Stimulated activated CD8-positive, alpha-beta memory T cell treated with anti-CD3 and anti-CD28 coated beads, Interleukin-4, amount 100 ng/mL, for 24 hours (primary cell): Measurements from ENCODE around the gene PIGQ.

Experiments
- DNase-seq: peaks from one replicate; pipeline ENCODE4 v3.0.0-alpha.2; 2020; ENCODE audit warnings: low read depth

The PIGQ gene

DNA sequence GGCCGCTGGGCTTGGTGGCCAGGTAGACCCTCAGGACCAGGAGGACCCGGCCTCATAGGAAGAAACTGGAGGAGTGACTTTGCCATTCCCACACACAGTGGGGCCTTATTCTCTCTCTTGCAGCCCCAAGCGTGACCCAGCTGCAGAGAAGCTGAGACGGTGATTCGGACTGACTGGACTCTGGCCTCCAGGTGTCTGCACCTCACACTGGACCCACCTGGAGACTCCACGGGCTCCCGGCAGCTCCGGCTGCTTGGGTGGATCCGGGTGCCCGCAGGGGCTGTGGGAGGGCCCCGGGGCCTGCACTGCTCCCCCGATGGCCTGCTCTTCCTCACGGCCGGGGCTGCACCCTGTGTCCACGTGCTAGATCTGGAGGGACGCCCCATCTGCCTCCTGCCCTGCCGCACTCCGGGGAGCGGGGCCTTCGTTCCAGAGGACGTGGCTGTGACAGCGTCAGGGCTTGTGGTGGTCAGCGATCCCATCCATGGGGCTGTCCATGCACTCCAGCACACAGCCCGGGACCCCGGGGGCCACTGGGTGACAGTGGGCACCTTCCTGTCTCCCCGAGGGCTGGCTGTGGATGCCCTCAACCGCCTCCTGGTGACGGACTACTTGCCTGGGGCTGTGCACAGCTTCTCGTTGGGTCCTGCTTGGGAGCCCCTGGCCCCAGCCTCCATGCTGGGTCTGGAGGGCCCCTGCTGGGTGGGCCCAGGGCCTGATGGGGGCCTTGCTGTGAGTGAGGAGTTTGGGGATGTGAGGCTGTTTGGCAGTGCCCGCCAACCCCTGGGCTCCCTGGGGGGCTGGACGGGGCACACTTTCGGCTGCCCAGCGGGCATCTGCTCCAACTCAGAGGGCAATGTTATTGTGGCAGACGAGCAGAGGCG, 2.2 kb upstream of the PIGQ start:
- DNase-seq: no peak

DNA sequence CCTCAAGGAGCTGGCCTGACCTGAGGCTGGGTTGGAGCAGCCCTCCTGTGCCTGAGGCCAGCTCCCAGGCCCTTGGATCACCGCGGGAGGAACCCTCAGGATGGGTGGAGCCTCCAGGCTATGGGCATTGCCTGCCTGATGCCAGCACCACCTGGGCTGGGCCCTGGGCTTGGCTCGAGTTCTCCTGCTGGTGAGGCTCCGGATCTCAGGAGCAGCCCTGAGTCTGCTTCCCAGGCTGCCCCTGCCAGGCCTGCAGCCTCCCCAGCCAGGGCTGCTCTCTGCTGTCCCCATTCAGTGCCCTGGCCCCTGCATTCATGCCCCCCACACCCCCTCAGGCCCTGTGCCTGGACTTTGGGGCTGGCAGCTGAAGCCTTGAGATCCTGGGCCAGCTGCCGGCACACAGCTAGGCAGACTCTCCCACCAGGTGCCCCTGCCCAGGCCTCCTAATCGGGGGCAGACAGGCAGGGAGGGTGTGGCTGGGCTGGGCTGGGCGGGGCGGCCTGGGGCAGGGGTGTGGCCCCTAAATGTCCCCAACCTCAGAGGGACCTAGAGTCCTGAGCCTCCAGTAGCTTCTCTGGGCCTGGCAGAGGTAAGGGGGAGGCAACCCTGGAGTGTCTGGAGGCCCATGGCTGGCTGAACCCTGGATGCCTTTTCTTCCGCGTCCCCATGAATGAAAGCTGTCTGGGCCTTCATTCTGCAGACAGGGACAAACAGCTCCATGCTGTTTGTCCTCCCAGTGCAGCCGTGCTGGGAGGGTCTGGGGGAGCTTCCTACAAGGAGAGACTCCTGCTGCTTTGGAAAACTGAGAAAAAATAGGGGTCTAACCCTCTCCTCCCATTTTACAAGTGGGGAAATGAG, 1.1 kb upstream of the PIGQ start:
- DNase-seq: no peak

DNA sequence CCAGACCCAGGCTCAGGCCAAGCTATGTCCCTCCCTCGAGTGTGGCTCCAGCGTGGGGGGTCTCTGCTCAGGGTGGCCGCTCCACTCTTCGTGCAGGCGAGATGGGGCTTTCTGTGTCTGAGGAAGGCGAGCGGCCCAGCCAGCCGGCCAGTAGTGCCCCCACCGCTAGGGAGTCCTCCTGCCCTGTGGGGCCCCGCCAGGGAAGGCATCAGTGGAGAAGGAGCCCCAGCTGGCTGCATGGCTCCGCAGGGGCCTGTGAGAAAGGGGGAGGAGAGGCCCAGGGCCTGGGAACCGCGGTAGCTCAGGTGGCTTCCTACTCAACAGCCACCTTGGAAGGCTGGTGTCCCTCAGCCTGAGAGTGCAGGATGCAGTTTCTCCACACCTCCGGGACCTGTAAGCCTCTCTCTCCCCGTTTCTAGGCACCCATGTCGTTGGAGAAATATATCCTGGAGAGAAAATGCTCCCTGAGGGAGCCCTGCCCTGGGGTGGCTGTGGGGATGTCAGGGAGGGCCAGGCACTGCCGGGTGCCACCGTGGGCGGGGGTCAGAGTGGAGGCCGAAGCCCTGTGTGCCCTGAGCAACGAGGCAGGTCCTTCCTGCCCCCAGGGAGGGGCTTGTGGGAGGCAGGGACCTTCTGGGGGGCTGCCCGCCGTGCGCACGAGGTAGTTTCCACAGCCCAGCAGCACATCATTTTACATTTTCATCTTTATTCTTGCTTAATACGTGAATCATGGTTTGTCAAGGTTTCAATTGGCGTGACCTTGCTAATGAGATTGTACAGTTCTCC, 3.3 kb downstream of the PIGQ start:
- no peak for DNase-seq

DNA sequence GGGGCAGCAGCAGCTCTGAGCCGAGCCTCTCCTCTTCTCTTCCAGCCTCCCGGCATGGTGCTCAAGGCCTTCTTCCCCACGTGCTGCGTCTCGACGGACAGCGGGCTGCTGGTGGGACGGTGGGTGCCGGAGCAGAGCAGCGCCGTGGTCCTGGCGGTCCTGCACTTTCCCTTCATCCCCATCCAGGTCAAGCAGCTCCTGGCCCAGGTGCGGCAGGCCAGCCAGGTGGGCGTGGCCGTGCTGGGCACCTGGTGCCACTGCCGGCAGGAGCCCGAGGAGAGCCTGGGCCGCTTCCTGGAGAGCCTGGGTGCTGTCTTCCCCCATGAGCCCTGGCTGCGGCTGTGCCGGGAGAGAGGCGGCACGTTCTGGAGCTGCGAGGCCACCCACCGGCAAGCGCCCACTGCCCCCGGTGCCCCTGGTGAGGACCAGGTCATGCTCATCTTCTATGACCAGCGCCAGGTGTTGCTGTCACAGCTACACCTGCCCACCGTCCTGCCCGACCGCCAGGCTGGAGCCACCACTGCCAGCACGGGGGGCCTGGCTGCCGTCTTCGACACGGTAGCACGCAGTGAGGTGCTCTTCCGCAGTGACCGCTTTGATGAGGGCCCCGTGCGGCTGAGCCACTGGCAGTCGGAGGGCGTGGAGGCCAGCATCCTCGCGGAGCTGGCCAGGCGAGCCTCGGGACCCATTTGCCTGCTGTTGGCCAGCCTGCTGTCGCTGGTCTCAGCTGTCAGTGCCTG, 4.4 kb downstream of the PIGQ start:
- DNase-seq: no peak

DNA sequence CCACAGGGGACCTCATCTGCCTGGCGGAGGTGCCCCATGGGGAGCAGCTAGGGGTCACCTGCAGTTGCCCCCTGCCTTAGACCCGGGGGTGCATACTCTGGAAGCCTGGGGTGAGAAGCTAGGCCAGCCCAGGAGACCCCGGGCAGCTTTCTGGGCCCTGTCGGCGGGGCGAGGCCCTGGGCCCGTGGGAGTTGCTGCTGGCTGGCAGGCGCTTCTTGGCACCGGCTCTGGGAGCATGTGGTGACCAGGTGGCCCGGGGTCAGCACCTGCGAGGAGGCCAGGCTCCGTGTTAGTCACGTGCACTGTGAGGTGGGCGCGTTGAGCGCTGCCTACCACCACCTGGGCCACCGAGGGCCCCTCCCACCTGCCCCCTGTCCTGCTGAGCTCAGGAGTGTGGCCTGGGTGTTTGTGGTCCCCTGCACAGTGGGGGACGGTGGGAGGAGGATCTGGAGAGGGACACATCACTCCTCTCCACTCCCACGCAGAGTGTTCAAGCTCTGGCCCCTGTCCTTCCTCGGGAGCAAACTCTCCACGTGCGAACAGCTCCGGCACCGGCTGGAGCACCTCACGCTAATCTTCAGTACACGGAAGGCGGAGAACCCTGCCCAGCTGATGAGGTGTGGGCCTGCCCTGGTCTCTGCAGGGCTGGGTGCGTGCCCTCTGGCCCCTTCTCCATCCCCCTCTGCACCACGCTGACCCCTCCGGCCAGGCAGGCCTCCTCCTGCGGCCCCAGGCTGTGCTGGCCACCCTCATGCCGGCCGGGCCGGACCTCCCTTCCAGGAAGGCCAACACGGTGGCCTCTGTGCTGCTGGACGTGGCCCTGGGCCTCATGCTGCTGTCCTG, 5.8 kb downstream of the PIGQ start:
- no peak for DNase-seq

DNA sequence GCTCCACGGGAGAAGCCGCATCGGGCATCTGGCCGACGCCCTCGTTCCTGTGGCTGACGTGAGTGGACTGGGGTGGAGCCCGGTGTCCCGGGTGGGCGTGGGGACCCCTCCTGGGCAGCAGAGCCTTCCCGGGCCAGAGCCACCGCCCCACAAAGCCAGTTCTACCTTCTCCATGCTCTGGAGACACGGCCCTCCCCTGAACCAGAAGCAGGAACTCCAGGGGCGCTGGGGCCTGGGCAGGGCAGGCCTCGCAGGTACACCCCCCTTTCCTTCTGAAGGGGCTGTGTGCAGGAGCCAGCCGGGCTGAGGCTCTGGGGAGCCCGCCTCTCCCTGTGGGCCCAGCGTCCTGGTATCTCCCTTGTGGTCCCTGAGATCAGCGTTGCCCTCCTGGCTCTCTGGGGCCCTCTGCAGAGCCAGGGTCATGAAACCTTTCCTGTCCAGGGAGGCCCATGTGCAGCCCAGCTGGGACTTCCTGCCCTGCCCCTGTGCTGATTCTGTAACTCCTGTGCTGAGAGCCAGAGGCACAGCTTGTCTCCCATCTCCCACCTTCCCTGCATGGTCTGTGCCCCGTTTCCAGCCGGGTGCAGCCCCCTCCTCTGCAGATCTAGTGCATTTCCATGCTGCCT, 6.5 kb downstream of the PIGQ start:
- no peak for DNase-seq

DNA sequence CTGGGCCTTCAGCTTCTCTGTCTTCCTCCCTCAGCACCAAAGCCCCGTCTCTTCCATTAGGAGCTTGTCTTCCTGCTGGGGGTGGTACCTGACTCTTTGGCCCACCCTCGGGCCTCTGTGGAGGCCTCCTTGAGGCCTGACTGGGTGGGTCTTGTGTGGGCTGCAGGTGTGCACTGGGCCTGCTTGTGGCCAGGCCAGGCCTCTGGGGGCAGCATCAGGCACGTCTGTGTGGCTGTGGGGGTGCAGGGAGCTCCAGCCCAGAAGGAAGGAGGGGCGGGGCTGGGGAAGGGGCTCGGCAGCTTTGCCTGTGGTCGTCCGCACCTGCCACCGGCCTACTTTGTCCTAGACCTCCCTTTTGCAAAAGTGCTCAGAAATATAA, 7.0 kb downstream of the PIGQ start:
- DNase-seq: no peak

DNA sequence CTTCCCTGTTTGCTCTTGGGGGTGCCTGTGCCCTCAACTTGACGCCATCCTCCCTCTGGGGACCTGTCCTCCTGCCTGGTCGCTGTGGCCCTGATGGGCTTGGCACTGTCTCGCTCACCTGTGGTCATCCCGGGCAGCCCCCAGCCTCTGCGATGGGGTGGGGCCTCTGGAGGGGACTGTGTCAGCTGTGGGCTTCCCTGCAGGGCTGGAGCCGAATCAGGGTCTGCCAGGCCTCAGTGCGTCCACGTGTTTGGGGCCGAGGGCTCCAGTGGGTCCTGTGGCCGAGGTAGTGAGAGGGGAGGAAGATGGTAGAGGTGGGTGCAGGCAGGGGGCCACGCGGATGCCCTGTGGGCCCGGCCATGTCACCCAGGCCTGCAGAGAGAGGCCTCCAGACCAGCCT, 8.0 kb downstream of the PIGQ start:
- no peak for DNase-seq

DNA sequence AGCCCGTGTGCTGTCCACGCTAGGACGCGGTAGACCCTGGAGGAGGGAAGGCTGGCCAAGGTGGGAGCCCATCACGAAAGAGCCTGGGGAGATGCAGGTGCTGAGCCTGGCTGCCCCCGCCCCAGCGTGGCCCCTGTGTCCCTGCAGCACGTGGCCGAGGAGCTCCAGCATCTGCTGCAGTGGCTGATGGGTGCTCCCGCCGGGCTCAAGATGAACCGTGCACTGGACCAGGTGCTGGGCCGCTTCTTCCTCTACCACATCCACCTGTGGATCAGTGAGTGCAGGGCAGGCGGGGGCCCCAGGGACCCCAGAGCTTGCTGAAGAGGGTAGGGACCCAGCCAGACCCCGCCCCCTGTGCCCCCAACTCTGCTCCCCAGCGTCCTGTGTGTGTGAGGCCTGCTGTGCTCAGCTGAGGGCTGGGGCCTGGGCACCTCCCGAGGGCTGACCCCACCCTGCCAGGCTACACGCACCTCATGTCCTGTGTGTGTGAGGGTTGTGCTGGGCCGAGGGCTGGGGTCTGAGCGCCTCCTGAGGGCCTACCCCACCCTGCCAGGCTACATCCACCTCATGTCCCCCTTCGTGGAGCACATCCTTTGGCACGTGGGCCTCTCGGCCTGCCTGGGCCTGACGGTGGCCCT, 8.6 kb downstream of the PIGQ start:
- DNase-seq: no peak

DNA sequence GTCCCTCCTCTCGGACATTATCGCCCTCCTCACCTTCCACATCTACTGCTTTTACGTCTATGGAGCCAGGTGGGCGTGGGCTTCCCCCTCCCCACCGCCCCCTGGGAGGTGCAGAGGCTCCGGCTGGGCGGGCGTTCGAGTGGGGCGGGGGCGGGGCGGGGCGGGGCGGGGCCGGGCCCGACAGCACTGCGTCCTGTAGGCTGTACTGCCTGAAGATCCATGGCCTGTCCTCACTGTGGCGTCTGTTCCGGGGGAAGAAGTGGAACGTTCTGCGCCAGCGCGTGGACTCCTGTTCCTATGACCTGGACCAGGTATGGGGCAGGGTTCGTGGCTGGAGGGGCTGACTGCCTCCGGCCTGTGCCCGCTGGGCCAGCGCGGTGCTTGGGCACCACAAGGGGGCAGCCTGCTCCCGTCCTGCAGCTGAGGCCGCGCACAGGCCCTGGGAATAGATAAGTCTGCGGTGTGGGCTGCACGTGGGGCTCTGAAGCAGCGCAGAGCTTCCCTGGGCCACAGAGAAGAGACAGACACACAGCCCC, 9.2 kb downstream of the PIGQ start:
- DNase-seq: peak; percentile 45

DNA sequence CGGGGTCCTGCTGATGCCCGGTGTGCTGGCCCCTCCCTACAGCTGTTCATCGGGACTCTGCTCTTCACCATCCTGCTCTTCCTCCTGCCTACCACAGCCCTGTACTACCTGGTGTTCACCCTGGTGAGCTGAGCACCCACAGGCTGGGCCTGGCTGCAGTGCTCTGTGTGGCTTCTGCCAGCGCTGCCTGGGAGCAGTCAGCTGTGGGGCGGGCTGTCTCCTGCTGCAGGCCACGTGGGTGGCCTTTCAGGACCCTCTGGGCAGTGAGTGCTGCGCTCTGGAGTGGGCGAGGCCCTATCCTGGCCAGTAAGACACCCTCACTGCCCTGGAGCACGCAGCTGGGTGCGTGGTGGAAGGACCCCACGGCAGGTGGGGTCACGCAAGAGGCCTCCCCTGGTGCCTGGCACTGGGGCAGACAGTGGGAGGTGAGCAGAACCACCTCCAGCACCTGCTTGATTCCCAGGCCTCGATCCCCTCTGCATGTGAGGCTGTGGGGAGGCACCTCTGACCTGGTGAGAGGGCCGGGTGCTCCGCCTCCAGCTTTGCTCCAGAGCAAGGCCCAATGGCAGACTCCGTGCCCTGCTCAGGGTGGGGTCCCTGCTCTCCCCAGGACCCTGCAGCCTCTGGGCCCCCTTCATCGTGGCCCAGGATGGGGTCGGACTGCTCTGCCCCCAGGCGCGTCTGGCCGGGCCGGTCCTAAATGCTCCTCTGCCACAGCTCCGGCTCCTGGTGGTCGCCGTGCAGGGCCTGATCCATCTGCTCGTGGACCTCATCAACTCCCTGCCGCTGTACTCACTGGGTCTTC, 10.6 kb downstream of the PIGQ start:
- DNase-seq: no peak

DNA sequence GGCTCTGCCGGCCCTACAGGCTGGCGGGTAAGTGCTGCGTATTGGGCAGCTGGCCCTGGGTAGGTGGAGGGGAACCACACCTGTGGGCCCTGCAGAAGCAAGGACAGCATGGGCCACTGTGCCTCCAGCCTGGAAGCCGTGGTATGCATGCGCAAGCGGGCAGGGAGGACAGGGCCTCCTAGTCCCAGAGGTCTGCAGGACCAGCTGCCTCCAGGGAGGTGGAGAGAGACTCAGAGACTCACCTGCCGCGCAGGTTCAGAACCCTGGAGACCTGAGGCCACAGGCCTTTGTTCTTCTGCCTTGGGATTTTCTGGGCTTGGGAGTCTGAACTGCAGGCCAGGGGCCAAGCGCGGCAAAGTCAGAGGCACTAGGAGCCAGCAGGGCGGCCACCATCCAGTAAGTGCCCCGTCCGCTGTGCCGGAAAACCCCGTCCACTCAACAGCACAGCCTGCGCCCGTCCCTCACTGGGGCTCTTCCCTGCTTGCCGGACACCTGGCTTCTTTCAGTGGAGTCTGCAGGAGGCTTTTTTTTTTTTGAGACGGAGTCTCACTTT, 11.3 kb downstream of the PIGQ start:
- no peak for DNase-seq

DNA sequence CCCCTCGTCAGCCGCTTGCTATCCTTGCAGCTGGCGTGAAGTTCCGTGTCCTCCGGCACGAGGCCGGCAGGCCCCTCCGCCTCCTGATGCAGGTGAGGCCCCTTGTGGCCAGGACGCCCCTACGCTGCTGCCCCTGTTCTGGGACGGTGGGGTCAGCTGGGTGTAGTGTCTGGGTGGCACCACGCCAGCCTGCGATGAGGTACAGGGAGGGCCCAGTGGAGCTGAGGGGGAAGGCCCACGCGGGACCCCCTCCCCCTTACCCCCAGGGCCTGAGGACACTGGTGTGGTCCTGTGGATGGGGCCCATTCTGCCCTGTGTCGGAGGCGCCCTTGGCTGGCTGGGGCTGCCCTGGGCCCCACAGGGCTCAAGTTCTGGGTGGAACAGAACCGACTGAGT, 12.4 kb downstream of the PIGQ start:
- DNase-seq: no peak

DNA sequence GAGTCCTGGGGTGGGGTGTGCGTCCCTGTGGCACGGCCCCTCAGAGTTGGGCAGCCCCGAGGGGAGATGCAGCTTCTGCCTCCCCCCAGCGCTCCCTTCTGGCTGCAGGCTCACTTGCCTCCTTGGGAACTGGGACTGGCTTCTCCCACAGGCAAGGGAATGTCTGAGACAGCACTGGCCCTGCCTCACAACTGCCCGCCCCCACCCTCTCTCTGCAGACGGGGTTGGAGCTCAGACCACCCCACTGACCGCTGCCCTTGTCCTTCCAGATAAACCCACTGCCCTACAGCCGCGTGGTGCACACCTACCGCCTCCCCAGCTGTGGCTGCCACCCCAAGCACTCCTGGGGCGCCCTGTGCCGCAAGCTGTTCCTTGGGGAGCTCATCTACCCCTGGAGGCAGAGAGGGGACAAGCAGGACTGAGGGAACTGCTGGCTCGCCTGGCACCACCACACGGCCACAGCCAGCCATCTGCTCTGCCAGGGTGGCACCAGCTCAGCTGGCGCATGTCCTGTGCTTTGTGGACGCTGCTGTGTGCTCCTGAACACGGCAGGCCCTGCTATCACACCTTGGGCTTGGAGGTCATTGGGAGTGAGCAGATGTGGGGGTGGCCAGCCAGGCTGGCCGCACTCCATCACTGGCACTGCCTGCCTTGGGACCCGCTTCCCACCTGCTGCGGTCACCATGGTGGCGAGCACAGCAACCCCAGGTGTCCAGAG, 13.0 kb downstream of the PIGQ start:
- DNase-seq: no peak

DNA sequence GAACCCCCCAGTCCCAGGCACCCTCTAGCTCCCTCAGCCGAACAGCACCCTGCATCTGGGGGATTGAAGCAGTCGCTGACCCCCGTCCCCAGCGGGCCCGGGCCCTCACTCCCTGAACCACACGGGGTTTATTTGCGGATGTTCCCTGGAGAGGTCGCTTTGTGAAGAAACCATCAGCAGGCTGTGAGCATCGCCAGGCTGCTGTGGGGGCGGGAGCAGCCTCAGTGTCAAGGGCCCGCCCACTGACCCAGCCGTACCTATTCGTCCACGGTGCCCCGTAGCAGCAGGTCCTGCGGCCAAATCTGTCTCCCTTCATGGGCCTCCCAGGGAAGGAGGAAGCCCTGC, 13.7 kb downstream of the PIGQ start:
- no peak for DNase-seq

DNA sequence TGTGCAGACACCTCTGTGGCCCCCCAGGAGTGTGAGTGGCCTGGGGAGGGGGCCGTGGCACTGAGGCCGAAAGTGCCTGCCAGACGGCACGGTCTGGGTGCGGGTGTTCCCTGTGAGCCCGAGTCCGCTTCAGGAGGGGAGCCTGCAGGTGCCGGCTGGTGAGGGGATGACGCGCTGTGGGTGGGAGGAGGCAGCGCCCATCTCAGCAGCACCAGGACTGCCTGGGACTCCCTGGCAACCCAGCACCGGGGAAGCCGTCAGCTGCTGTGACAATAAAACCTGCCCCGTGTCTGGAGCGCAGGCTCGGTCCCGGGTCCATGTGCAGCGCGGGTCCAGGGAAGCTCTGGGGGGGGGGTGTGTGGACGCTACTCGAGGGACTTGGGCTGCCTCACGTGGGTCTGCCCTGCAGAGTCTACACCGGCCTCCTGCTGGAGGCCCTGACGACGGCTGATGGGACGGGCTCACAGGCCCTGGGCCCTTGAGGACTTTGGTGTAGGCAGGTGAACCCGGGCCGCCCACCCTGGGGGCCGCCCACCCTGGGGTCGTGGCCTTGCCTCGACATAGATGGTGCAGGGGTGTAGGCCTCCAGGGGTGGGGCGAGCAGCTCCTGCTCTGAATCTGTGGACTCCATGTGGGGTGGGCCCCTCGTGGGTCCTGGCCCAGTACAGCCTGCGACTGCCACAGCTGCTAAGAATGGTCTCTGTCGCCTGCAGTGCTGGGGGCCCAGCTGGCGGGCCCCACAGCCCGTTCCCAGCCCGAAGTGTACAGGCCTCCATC, 14.2 kb downstream of the PIGQ start:
- no peak for DNase-seq

DNA sequence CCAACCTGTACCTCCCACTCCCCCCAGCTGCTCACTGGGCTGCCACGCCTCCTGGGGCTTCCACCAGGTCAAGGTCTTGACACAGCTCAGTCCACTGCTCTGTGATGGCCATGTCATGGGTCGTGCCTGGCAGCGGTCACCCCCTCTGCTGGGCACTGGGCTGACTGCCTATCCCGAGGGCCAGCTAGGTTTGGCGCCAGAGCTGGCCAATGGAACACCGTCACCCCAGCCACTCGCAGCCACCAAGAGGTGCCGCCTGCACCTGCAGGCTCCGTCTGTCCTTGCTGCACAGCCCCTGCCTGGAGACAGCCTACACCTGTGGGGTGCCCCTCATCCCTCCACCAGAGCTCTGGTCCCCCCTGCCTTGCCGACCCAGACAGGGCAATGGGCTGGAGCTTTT, 15.6 kb downstream of the PIGQ start:
- DNase-seq: no peak
